Gastrocnemius medialis (tissue), 4 donors: Measurements from ENCODE around the gene KDM8.

Experiments used
- CTCF ChIP-seq, 5 experiments: fragments of 450-650 bp in 3 of 5; fragments of 200-600 bp in 2 of 5; sonication (generic) in 2 of 5; IDR thresholded peaks in 4 of 5; conservative IDR thresholded peaks in 1 of 5; 1 replicate in 4 of 5; 2 replicates in 1 of 5; pipeline ENCODE4 v1.5.1; 2016 to 2019; ENCODE audit warnings: antibody characterized with exemption in 5 of 5, mild to moderate bottlenecking in 3 of 5, moderate library complexity in 3 of 5
- POLR2A ChIP-seq, 2 donors: fragments of 450-650 bp; IDR thresholded peaks; one replicate each; pipeline ENCODE4 v1.6.1; 2017; ENCODE audit warnings: antibody characterized with exemption in 2 of 2, mild to moderate bottlenecking in 2 of 2, moderate library complexity in 2 of 2

- no peak for TF ChIP-seq CTCF (IDR thresholded peaks at IDR 0.05 in 4 of 5, conservative IDR thresholded peaks at IDR 0.05 in 1 of 5)
- TF ChIP-seq POLR2A (IDR thresholded peaks at IDR 0.05) = no peak
Observed at GRCh38 chr16:27164352-27164751, 39.0 kb upstream of the KDM8 start.
